ENCODE results near the gene PTK7.
"Not testable (repeated sequence)": the region's sequence is repeated elsewhere in the genome, so short reads cannot be mapped to it uniquely, and the experiment has no call there.

The PTK7 gene

GRCh38 chr6:43075670-43076463 lies at the start of gene PTK7:
Gene PTK7, plus strand, starts transcription at chr6:43076314. Its CDS starts 175 bp downstream, at chr6:43076489.
- DNase-seq: peak; percentile 14

- no peak for DNase-seq
These were observed 49.7 kb upstream of the PTK7 start for GRCh38 chr6:43026365-43026764.

- no peak for DNase-seq
These were observed 47.0 kb upstream of the PTK7 start for GRCh38 chr6:43029120-43029519.

- no peak for DNase-seq
These were observed 43.8 kb upstream of the PTK7 start for GRCh38 chr6:43032326-43032725.

- no peak for DNase-seq
These were observed 42.5 kb upstream of the PTK7 start for GRCh38 chr6:43033496-43034189.

DNA sequence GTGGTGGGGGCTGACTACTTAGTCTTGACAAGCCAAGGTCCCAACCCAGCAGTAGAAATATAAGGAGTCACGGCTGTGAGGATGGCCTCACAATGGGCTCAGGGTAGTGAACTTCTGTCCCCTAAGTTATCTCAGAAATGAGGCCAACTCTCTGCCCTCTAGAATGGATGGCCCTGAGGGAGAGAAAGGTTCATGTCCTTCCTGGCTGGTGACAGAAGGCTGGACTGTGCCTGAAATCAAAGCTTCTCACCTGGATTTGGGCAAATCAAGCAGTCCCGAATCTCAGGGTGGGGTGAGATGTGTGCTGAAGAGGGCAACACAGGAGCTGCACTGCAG lies 42.0 kb upstream of the PTK7 start:
- no peak for DNase-seq

- DNase-seq: no peak
These were observed 40.5 kb upstream of the PTK7 start for GRCh38 chr6:43035495-43036194.

DNA sequence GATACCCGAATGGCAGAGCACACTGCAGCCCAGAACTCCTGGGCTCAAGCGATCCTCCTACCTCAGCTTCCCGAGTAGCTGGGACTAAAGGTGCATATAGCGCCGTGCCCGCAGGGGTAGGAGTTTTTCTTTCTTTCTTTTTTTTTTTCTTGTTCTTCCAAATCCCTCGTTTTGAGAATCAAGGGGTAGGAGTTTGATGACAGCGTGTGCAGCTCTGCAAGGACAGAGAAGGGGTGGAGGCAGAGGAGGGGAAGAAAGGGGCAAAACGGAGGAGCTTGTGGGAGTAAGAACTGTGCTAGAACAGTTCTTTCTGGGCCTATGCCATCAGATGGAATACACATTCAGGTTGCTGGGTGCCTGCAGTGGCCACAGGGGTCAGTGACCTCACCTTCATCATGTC lies 39.4 kb upstream of the PTK7 start:
- no peak for DNase-seq

GRCh38 chr6:43037197-43037596 lies 38.9 kb upstream of the PTK7 start:
- DNase-seq: no peak

- no peak for DNase-seq
These were observed 38.4 kb upstream of the PTK7 start for GRCh38 chr6:43037706-43038105.

GRCh38 chr6:43038727-43039126 lies 37.4 kb upstream of the PTK7 start:
- DNase-seq: no peak

DNA sequence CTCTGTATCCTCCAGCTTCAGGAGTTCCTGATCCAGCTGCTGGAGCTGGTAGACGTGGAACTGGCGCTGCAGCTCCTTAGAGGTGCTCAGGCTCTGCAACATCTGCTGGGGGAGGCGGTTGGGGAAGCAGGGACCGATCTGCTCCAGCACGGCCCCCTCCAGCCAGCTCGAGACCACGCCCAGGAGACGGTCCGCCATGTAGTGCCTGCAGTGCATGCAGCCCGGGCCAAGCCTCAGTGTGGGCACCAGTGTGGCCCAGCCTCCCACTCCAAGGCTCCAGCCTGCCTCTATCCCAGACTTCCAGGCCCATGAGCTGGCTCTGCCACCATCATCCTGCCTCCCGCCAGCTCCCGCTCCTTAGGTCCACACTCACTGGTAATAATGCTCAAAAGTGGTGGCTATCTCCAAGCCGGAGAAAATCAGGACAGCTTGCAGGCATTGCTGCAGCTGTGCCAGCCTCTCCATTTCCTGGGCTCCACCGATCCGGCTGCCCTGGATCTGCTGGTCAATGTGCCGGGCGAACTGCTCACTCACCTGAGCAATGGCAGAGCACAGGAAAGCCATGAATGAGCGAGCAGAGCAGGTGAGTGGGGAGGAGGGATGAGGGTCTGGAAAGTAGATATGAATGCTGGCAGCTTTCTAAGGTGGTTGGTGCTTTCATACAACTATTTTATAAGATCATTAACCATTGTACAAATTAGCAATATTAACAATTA lies 35.4 kb upstream of the PTK7 start:
- no peak for DNase-seq

- not testable (repeated sequence) for DNase-seq
These were observed 34.6 kb upstream of the PTK7 start for GRCh38 chr6:43041475-43041874.

DNA sequence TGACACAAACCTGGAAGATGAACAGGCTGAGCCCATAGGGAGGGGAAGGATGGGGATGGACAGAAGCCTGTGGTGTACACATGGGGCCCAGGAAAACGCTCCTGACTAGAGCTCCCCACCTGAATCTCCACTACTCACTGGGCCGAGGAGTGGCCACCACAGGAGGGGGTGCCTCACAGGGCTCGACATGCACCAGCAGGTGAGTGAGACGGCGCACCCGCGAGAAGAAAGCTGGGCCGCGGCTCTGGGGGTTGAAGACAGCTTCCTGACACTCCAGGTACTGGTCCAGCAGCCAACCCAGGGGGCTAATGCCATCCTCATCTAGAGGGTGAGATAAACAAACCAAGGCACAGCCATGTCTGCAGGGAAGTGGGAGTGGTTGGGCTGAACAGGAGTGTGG lies 32.8 kb upstream of the PTK7 start:
- no peak for DNase-seq

GRCh38 chr6:43045371-43045930 lies 30.7 kb upstream of the PTK7 start:
- DNase-seq: no peak

GRCh38 chr6:43047998-43048397 lies 28.1 kb upstream of the PTK7 start:
- DNase-seq: no peak

- DNase-seq: no peak
These were observed 25.1 kb upstream of the PTK7 start for GRCh38 chr6:43050981-43051380.

- DNase-seq: no peak
These were observed 23.8 kb upstream of the PTK7 start for GRCh38 chr6:43052225-43052841.

- DNase-seq: no peak
These were observed 23.1 kb upstream of the PTK7 start for GRCh38 chr6:43052842-43053544.

DNA sequence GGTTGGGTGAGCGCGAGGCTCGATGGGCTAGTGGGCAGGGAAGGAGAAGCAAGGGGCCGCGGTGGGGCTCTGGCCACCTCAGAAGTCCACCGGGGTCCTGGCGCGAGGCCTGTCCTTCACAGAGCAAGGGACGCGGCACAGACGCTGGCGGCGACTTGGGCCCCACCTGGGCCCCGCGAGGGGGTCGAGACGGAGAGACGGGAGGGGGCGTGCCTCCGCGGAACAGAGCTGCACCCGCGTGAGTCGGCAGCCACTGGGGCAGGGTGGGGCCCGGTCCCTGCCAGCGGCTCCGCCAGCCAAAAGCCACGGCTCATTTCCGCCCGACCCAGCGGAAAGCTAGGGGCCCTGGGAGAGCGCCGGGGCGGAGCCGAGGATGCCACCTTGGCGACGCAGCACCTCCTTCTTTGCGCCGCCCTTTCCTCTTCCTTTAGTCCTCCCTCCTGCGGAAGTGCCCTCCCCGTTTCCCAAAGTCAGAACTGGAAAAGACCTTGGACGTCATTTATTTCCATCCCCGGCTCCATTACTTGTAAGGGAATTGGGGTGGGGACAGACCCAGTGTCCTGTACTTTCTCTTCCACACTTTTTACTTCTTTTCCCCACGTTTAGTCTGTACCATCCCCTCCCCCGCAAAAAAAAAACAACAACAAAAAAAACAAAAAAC lies 22.4 kb upstream of the PTK7 start, which contains the start of gene CUL7:
Gene CUL7 (minus strand): TSS at position 307 of the 661 bp plus-strand sequence. CDS start 1,063 bp downstream, outside the sequence.
- DNase-seq: peak; percentile 95
